ENCODE results near the gene ZFR2. TPM values are rescaled to one million over a fixed set of nuclear protein-coding genes. Genes with fewer than 3 reads are reported as not detected.

The ZFR2 gene
- total RNA-seq, 4 donors from 2014 or later: 0.69 TPM; not detected in 3

GRCh38 chr19:3825286-3825956 is 43.4 kb downstream of the ZFR2 start:
- H3K27ac ChIP-seq (replicated peaks in 1 of 4): no peak overlapping the region
- H3K9me3 ChIP-seq: no peaks in the 10 kb centered on the region
- H3K4me3 ChIP-seq: no peak overlapping the region
- no peaks in the 10 kb centered on the region for H3K36me3 ChIP-seq
- no peak for DNase-seq (ENCODE audit: extremely low spot score)
- peaks cover 0 to 20% (median 0%) of the 10 kb centered on the region in 4 donors for H3K27me3 ChIP-seq
- 80% methylated on average over 26 of the region's 32 CpGs for WGBS
- H3K4me1 ChIP-seq: peaks cover 4 to 7% (median 5%) of the 10 kb centered on the region in 4 donors
- TF ChIP-seq POLR2AphosphoS5 (IDR thresholded peaks at IDR 0.05): no peak
- TF ChIP-seq CTCF (IDR thresholded peaks at IDR 0.05): no peak
- TF ChIP-seq POLR2A (IDR thresholded peaks at IDR 0.05; ENCODE audit: low read depth): no peak
- no peak for TF ChIP-seq EP300 (IDR thresholded peaks at IDR 0.05)
- intact Hi-C loops (cut with DNase I): no loop called here

- Histone ChIP-seq H3K36me3 (no peaks in the 10 kb centered on the region), H3K27me3 (peaks cover 0 to 20% (median 0%) of the 10 kb centered on the region in 4 donors), H3K27ac (replicated peaks in 1 of 4) (no peak overlapping the region), H3K4me3 (no peak overlapping the region), H3K4me1 (peaks cover 4 to 7% (median 5%) of the 10 kb centered on the region in 4 donors), H3K9me3 (no peaks in the 10 kb centered on the region)
- WGBS: 86% methylated on average over 5 of the region's 10 CpGs
- intact Hi-C loops (cut with DNase I): no loop called here
- no peak for DNase-seq (ENCODE audit: extremely low spot score)
- TF ChIP-seq EP300 (IDR thresholded peaks at IDR 0.05) (no peak), CTCF (IDR thresholded peaks at IDR 0.05) (no peak), POLR2AphosphoS5 (IDR thresholded peaks at IDR 0.05) (no peak), POLR2A (IDR thresholded peaks at IDR 0.05; ENCODE audit: low read depth) (no peak)
These were observed 45.5 kb downstream of the ZFR2 start for GRCh38 chr19:3823350-3823713.

GRCh38 chr19:3822683-3823349 is 46.0 kb downstream of the ZFR2 start:
- H3K4me1 ChIP-seq: peaks cover 2 to 7% (median 5%) of the 10 kb centered on the region in 4 donors
- 90% methylated on average over 20 of the region's 26 CpGs for WGBS
- no peak overlapping the region for H3K27ac ChIP-seq (replicated peaks in 1 of 4)
- H3K36me3 ChIP-seq: no peaks in the 10 kb centered on the region
- no peaks in the 10 kb centered on the region for H3K9me3 ChIP-seq
- no peak overlapping the region for H3K4me3 ChIP-seq
- no peak for TF ChIP-seq POLR2AphosphoS5 (IDR thresholded peaks at IDR 0.05)
- no peak for TF ChIP-seq POLR2A (IDR thresholded peaks at IDR 0.05; ENCODE audit: low read depth)
- TF ChIP-seq EP300 (IDR thresholded peaks at IDR 0.05): no peak
- no peak for TF ChIP-seq CTCF (IDR thresholded peaks at IDR 0.05)
- peaks cover 0 to 20% (median 0%) of the 10 kb centered on the region in 4 donors for H3K27me3 ChIP-seq
- DNase-seq (ENCODE audit: extremely low spot score): no peak
- intact Hi-C loops (cut with DNase I): no loop called here

GRCh38 chr19:3821857-3822364 is 46.9 kb downstream of the ZFR2 start:
- H3K27me3 ChIP-seq: peaks cover 0 to 19% (median 0%) of the 10 kb centered on the region in 4 donors
- intact Hi-C loops (cut with DNase I): no loop called here
- H3K4me3 ChIP-seq: no peak overlapping the region
- WGBS: 29% methylated on average over 5 of the region's 43 CpGs
- no peak overlapping the region for H3K27ac ChIP-seq (replicated peaks in 1 of 4)
- peaks cover 0 to 7% (median 5%) of the 10 kb centered on the region in 4 donors for H3K4me1 ChIP-seq
- H3K9me3 ChIP-seq: no peaks in the 10 kb centered on the region
- no peak for DNase-seq (ENCODE audit: extremely low spot score)
- TF ChIP-seq POLR2AphosphoS5 (IDR thresholded peaks at IDR 0.05) (peak in 1 of 2 donors; percentile 33), POLR2A (IDR thresholded peaks at IDR 0.05; ENCODE audit: low read depth) (no peak), CTCF (IDR thresholded peaks at IDR 0.05) (peak in 2 of 3 experiments; percentile 94 to 95), EP300 (IDR thresholded peaks at IDR 0.05) (no peak)
- no peaks in the 10 kb centered on the region for H3K36me3 ChIP-seq
